ENCODE data around the gene PNPLA6.

Gene PNPLA6

DNA sequence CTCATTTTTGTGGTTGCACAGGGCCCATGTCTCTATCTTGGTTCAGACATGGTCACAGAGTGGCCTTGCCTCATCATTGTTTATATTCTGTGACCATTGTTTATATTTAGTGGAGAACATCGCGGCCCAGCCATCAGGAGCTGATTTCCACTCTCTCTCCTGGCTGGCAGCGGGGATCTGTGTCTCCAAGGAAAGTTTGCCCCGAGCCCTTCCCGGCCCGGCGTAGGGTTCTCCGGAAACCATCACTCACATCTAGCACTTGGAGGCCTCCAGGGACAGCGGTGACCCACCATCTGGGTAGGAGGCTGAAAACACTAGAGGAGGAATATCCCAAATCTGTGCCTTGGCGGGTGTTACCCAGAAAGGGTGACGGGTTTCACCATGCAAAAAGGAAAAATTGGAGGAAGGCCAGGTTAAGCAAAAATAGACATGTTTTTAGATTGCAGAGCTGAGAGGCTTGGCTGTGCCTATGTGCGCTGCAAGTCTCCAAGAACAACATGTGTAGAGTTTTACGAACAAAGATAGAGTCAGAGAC, 20.3 kb upstream of the PNPLA6 start:
- Histone ChIP-seq H3K9me3 (ENCODE audit: control extremely low read depth in 1 of 5, control insufficient read depth in 4 of 5, insufficient read depth in 2 of 5, low read depth in 1 of 5, low read length in 4 of 5) (peaks cover 0 to under 1% (median 0%) of the 10 kb centered on the region in 5 experiments), H3K4me3 (ENCODE audit: control insufficient read depth in 1 of 7, extremely low read depth in 1 of 7, insufficient read depth in 4 of 7, low read depth in 2 of 7, low read length in 6 of 7) (peak overlapping the region in 5 of 7 experiments; percentile 43 to 77 (median 64)), H3K36me3 (ENCODE audit: control insufficient read depth in 4 of 4, insufficient read depth in 4 of 4, low read length in 3 of 4) (peaks cover 0 to 11% (median 0%) of the 10 kb centered on the region in 4 experiments), H3K27ac (ENCODE audit: insufficient read depth in 1 of 2, low read depth in 1 of 2, low read length in 2 of 2, poor library complexity in 1 of 2, severe bottlenecking in 2 of 2) (no peak overlapping the region), H3K4me1 (ENCODE audit: control extremely low read depth in 1 of 4, control insufficient read depth in 4 of 4, insufficient read depth in 4 of 4, low read length in 3 of 4) (peaks cover 0 to 17% (median 9%) of the 10 kb centered on the region in 4 experiments), H3K27me3 (replicated peaks in 2 of 5; ENCODE audit: control insufficient read depth in 4 of 5, insufficient read depth in 5 of 5, low read length in 4 of 5) (no peaks in the 10 kb centered on the region)
- WGBS (ENCODE audit: insufficient coverage), result 92% methylated on average over 10 of the region's 13 CpGs
- POLR2A ChIA-PET, result interaction anchor here (1.4 kb wide), 1 partner anchor 30 kb away, joined by 4 read pairs; no protein-coding TSS in a partner anchor
- DNase-seq, result no peak
- CTCF ChIA-PET, result interaction anchor here (1.7 kb wide), 1 partner anchor 10 kb away, joined by 5 read pairs; no protein-coding TSS in a partner anchor

DNA sequence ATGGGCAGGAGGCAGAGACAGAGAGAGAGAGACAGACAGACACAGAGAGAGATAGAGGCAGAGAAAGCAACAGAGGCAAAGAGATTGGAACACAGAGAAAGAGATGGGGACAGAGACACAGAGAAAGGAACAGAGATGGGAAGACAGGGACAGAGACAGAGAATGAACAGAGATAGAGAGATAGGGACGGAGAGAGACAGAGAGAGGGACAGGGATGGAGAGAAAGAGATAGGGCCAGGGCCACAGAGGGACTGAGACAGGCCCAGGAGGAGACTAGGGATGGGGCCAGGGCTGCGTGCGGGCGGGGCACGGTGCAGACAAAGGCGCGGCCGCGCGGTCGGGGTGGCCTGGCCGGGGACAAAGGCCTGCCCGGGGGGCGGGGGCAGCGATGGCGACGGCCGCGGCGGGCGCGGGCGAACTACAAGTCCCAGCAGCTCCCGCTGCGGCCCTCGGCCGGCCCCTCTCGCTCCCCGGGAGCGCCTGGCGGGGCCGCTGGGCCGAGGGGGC, 19.8 kb upstream of the PNPLA6 start, which contains the start of gene ZNF358:
TSS of gene ZNF358 (plus strand) at position 459 of the 507 bp plus-strand sequence. CDS start 3,140 bp downstream, outside the sequence.
- H3K36me3 ChIP-seq (ENCODE audit: control insufficient read depth in 4 of 4, insufficient read depth in 4 of 4, low read length in 3 of 4), result peaks cover 0 to 12% (median 0%) of the 10 kb centered on the region in 4 experiments
- ChIA-PET POLR2A (interaction anchor here (1.4 kb wide), 1 partner anchor 29 kb away, joined by 4 read pairs; no protein-coding TSS in a partner anchor), CTCF (interaction anchor here (1.2 kb wide), 1 partner anchor 19 kb away, joined by 7 read pairs; a partner anchor contains a TSS)
- peaks cover 0 to 17% (median 9%) of the 10 kb centered on the region in 4 experiments for H3K4me1 ChIP-seq (ENCODE audit: control extremely low read depth in 1 of 4, control insufficient read depth in 4 of 4, insufficient read depth in 4 of 4, low read length in 3 of 4)
- peak in 2 of 3 donors; percentile 49 to 55 for DNase-seq
- no peaks in the 10 kb centered on the region for H3K9me3 ChIP-seq (ENCODE audit: control extremely low read depth in 1 of 5, control insufficient read depth in 4 of 5, insufficient read depth in 2 of 5, low read depth in 1 of 5, low read length in 4 of 5)
- H3K27ac ChIP-seq (ENCODE audit: insufficient read depth in 1 of 2, low read depth in 1 of 2, low read length in 2 of 2, poor library complexity in 1 of 2, severe bottlenecking in 2 of 2), result peak within 1 kb of the TSS in 1 of 2 experiments; percentile 54
- WGBS (ENCODE audit: insufficient coverage), result under 1% methylated on average over 29 of the region's 33 CpGs
- H3K27me3 ChIP-seq (replicated peaks in 2 of 5; ENCODE audit: control insufficient read depth in 4 of 5, insufficient read depth in 5 of 5, low read length in 4 of 5), result no peaks in the 10 kb centered on the region
- H3K4me3 ChIP-seq (ENCODE audit: control insufficient read depth in 1 of 7, extremely low read depth in 1 of 7, insufficient read depth in 4 of 7, low read depth in 2 of 7, low read length in 6 of 7), result peak within 1 kb of the TSS; percentile 35 to 77 (median 64)

DNA sequence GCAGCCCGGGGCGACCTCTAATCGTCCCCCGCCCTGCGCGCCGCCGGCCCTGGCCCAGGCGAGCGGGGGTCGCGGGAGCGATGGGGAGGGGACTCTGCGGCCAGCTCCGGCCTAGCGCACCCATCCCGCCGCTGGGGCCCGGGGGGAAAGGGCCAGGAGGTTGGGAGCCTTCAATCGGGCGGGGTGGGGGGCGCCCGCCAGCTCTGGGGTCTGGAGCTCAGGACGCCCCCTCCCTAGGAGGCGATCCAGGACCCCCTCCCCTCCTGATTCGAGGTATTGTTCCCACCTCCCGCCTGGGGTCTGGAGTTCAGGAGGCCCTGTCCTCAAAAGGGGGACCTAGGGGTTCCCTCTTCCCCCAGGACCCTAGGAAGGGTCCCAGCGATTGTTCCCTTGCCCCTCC, 19.2 kb upstream of the PNPLA6 start:
- POLR2A ChIA-PET, result interaction anchor here (1.4 kb wide), 1 partner anchor 28 kb away, joined by 4 read pairs; no protein-coding TSS in a partner anchor

DNA sequence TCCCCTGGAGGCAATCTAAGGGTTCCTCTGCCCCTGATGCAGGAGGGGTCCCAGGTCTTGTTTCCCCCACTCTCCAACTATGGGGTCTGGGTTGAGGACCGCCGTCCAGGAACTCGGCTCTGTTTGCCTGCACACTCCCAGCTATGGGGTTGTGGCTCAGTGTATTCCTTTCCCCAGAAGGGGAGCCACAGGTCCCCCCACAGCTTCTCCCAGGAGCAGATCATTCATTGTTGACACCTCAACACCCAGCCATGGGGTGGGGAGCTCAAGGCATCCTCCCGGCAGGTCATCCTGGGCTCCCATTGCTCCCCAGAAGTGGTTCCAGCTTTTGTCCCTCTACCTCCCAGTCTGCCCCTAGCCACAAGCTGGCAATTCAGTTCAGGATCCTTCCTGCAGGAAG, 18.6 kb upstream of the PNPLA6 start:
- Histone ChIP-seq H3K27ac (ENCODE audit: insufficient read depth in 1 of 2, low read depth in 1 of 2, low read length in 2 of 2, poor library complexity in 1 of 2, severe bottlenecking in 2 of 2) (peak overlapping the region in 1 of 2 experiments; percentile 54), H3K4me1 (ENCODE audit: control extremely low read depth in 1 of 4, control insufficient read depth in 4 of 4, insufficient read depth in 4 of 4, low read length in 3 of 4) (peaks cover 0 to 19% (median 12%) of the 10 kb centered on the region in 4 experiments), H3K36me3 (ENCODE audit: control insufficient read depth in 4 of 4, insufficient read depth in 4 of 4, low read length in 3 of 4) (peaks cover 0 to 12% (median 0%) of the 10 kb centered on the region in 4 experiments), H3K4me3 (ENCODE audit: control insufficient read depth in 1 of 7, extremely low read depth in 1 of 7, insufficient read depth in 4 of 7, low read depth in 2 of 7, low read length in 6 of 7) (peak overlapping the region in 6 of 7 experiments; percentile 25 to 77 (median 68)), H3K27me3 (replicated peaks in 2 of 5; ENCODE audit: control insufficient read depth in 4 of 5, insufficient read depth in 5 of 5, low read length in 4 of 5) (no peaks in the 10 kb centered on the region), H3K9me3 (ENCODE audit: control extremely low read depth in 1 of 5, control insufficient read depth in 4 of 5, insufficient read depth in 2 of 5, low read depth in 1 of 5, low read length in 4 of 5) (no peaks in the 10 kb centered on the region)
- no peak for DNase-seq
- 89% methylated on average over 3 of the region's 4 CpGs for WGBS (ENCODE audit: insufficient coverage)
- ChIA-PET CTCF (interaction anchor here (0.9 to 1.5 kb wide), 4 partner anchors 9 to 30 kb away, joined by 3 to 7 read pairs (median 3); a partner anchor contains a TSS), POLR2A (interaction anchor here (1.4 kb wide), 1 partner anchor 28 kb away, joined by 4 read pairs; no protein-coding TSS in a partner anchor)

More for the DNA sequence above, 19.2 kb upstream of the PNPLA6 start:
- Histone ChIP-seq H3K4me1 (ENCODE audit: control extremely low read depth in 1 of 4, control insufficient read depth in 4 of 4, insufficient read depth in 4 of 4, low read length in 3 of 4) (peaks cover 0 to 17% (median 9%) of the 10 kb centered on the region in 4 experiments), H3K27me3 (replicated peaks in 2 of 5; ENCODE audit: control insufficient read depth in 4 of 5, insufficient read depth in 5 of 5, low read length in 4 of 5) (no peaks in the 10 kb centered on the region), H3K36me3 (ENCODE audit: control insufficient read depth in 4 of 4, insufficient read depth in 4 of 4, low read length in 3 of 4) (peaks cover 0 to 12% (median 0%) of the 10 kb centered on the region in 4 experiments), H3K9me3 (ENCODE audit: control extremely low read depth in 1 of 5, control insufficient read depth in 4 of 5, insufficient read depth in 2 of 5, low read depth in 1 of 5, low read length in 4 of 5) (no peaks in the 10 kb centered on the region), H3K27ac (ENCODE audit: insufficient read depth in 1 of 2, low read depth in 1 of 2, low read length in 2 of 2, poor library complexity in 1 of 2, severe bottlenecking in 2 of 2) (peak overlapping the region in 1 of 2 experiments; percentile 54), H3K4me3 (ENCODE audit: control insufficient read depth in 1 of 7, extremely low read depth in 1 of 7, insufficient read depth in 4 of 7, low read depth in 2 of 7, low read length in 6 of 7) (peak overlapping the region; percentile 35 to 77 (median 64))
- whole genome bisulfite sequencing (ENCODE audit: insufficient coverage), result 0% methylated on average over 8 of the region's 28 CpGs
- no peak for DNase-seq
- CTCF ChIA-PET, result interaction anchor here (0.9 to 1.5 kb wide), 4 partner anchors 10 to 29 kb away, joined by 3 to 7 read pairs (median 3); a partner anchor contains a TSS

DNA sequence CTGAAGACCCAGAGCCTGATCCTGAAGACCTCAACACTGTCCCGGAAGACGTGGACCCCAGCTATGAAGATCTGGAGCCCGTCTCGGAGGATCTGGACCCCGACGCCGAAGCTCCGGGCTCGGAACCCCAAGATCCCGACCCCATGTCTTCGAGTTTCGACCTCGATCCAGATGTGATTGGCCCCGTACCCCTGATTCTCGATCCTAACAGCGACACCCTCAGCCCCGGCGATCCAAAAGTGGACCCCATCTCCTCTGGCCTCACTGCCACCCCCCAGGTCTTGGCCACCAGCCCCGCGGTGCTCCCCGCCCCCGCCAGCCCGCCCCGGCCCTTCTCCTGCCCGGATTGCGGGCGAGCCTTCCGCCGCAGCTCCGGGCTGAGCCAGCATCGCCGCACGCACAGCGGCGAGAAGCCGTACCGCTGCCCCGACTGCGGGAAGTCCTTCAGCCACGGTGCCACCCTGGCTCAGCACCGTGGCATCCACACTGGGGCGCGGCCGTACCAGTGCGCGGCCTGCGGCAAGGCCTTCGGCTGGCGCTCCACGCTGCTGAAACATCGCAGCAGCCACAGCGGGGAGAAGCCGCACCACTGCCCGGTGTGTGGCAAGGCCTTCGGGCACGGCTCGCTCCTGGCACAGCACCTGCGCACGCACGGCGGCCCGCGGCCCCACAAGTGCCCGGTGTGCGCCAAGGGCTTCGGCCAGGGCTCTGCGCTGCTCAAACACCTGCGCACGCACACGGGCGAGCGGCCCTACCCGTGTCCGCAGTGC, 16.0 kb upstream of the PNPLA6 start:
- H3K4me1 ChIP-seq (ENCODE audit: control extremely low read depth in 1 of 4, control insufficient read depth in 4 of 4, insufficient read depth in 4 of 4, low read length in 3 of 4), result peaks cover 3 to 36% (median 27%) of the 10 kb centered on the region in 4 experiments
- H3K9me3 ChIP-seq (ENCODE audit: control extremely low read depth in 1 of 5, control insufficient read depth in 4 of 5, insufficient read depth in 2 of 5, low read depth in 1 of 5, low read length in 4 of 5), result no peaks in the 10 kb centered on the region
- H3K4me3 ChIP-seq (ENCODE audit: control insufficient read depth in 1 of 7, extremely low read depth in 1 of 7, insufficient read depth in 4 of 7, low read depth in 2 of 7, low read length in 6 of 7), result no peak overlapping the region
- CTCF ChIA-PET, result no interaction called here
- H3K36me3 ChIP-seq (ENCODE audit: control insufficient read depth in 4 of 4, insufficient read depth in 4 of 4, low read length in 3 of 4), result peaks cover 0 to 12% (median under 1%) of the 10 kb centered on the region in 4 experiments
- POLR2A ChIA-PET, result no interaction called here
- no peaks in the 10 kb centered on the region for H3K27me3 ChIP-seq (replicated peaks in 2 of 5; ENCODE audit: control insufficient read depth in 4 of 5, insufficient read depth in 5 of 5, low read length in 4 of 5)
- H3K27ac ChIP-seq (ENCODE audit: insufficient read depth in 1 of 2, low read depth in 1 of 2, low read length in 2 of 2, poor library complexity in 1 of 2, severe bottlenecking in 2 of 2), result no peak overlapping the region
- DNase-seq, result no peak
- 96% methylated on average over 55 of the region's 74 CpGs for WGBS (ENCODE audit: insufficient coverage)

DNA sequence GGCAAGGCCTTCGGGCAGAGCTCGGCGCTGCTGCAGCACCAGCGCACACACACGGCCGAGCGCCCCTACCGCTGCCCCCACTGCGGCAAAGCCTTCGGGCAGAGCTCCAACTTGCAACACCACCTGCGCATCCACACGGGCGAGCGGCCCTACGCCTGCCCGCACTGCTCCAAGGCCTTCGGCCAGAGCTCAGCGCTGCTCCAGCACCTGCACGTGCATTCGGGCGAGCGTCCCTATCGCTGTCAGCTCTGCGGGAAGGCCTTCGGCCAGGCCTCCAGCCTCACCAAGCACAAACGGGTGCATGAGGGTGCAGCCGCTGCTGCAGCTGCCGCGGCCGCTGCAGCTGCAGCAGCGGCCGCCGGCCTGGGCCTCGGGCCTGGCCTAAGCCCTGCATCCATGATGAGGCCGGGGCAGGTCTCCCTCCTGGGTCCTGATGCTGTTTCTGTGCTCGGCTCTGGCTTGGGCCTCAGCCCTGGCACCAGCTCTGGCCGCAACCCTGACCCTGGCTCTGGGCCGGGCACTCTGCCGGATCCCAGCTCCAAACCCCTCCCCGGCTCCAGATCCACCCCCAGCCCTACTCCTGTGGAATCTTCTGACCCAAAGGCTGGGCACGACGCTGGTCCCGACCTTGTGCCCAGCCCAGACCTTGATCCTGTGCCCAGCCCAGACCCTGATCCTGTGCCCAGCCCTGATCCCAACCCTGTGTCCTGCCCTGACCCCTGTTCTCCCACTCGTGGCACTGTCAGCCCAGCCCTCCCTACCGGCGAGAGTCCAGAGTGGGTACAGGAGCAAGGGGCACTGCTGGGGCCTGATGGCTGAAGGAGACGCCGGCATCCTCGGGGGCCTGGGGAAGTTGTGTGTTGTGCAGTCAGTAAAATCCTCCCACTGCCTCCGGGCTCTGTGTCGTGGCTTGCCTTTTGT, 15.1 kb upstream of the PNPLA6 start:
- 97% methylated on average over 43 of the region's 51 CpGs for WGBS (ENCODE audit: insufficient coverage)
- no peak for DNase-seq
- Histone ChIP-seq H3K27me3 (replicated peaks in 2 of 5; ENCODE audit: control insufficient read depth in 4 of 5, insufficient read depth in 5 of 5, low read length in 4 of 5) (no peaks in the 10 kb centered on the region), H3K9me3 (ENCODE audit: control extremely low read depth in 1 of 5, control insufficient read depth in 4 of 5, insufficient read depth in 2 of 5, low read depth in 1 of 5, low read length in 4 of 5) (no peaks in the 10 kb centered on the region), H3K36me3 (ENCODE audit: control insufficient read depth in 4 of 4, insufficient read depth in 4 of 4, low read length in 3 of 4) (peaks cover 0 to 12% (median 2%) of the 10 kb centered on the region in 4 experiments), H3K4me1 (ENCODE audit: control extremely low read depth in 1 of 4, control insufficient read depth in 4 of 4, insufficient read depth in 4 of 4, low read length in 3 of 4) (peaks cover 3 to 34% (median 27%) of the 10 kb centered on the region in 4 experiments), H3K27ac (ENCODE audit: insufficient read depth in 1 of 2, low read depth in 1 of 2, low read length in 2 of 2, poor library complexity in 1 of 2, severe bottlenecking in 2 of 2) (no peak overlapping the region), H3K4me3 (ENCODE audit: control insufficient read depth in 1 of 7, extremely low read depth in 1 of 7, insufficient read depth in 4 of 7, low read depth in 2 of 7, low read length in 6 of 7) (no peak overlapping the region)
- POLR2A ChIA-PET, result no interaction called here
- CTCF ChIA-PET, result interaction anchor here (0.9 to 1.5 kb wide), 4 partner anchors 11 to 31 kb away, joined by 3 to 4 read pairs (median 4); no protein-coding TSS in a partner anchor

All from common myeloid progenitor, CD34-positive (primary cell).